Activated naive CD4-positive, alpha-beta T cell treated with anti-CD3 and anti-CD28 coated beads, Interleukin-2, amount 10 ng/mL, durations not matched to agents 7 days and 5 days (primary cell): ENCODE measurements around the gene ATP12A.

Experiments
- CTCF ChIA-PET: fragments of 350-600 bp; sonication (Branson Sonifier 250); formaldehyde crosslinking; loops from one replicate; lab custom pipeline; 2021; ENCODE audit warnings: antibody characterized with exemption; lab: Charles Lee
- DNase-seq: peaks from one replicate; pipeline ENCODE4 v3.0.0-alpha.2; 2020
- H3K27ac Mint-ChIP-seq: one replicate; pipeline ENCODE4 v1.8.0; 2021; ENCODE audit warnings: mild to moderate bottlenecking, moderate library complexity, mixed read lengths
- H3K27me3 Mint-ChIP-seq: one replicate; pipeline ENCODE4 v1.8.0; 2021; ENCODE audit warnings: mild to moderate bottlenecking, mixed read lengths
- H3K36me3 Mint-ChIP-seq: one replicate; pipeline ENCODE4 v1.8.0; 2021; ENCODE audit warnings: mixed read lengths
- H3K4me1 Mint-ChIP-seq: one replicate; pipeline ENCODE4 v1.8.0; 2021; ENCODE audit warnings: mixed read lengths
- H3K4me3 Mint-ChIP-seq: one replicate; pipeline ENCODE4 v1.8.0; 2021; ENCODE audit warnings: mild to moderate bottlenecking, moderate library complexity, mixed read lengths
- H3K9me3 Mint-ChIP-seq: one replicate; pipeline ENCODE4 v1.8.0; 2021; ENCODE audit warnings: mixed read lengths

The ATP12A gene

GRCh38 chr13:24651718-24652345 is 28.4 kb upstream of the ATP12A start:
- Mint-ChIP-seq H3K9me3 (no peaks in the 10 kb centered on the region), H3K27ac (no peak overlapping the region), H3K4me3 (no peak overlapping the region), H3K27me3 (peaks cover 13% of the 10 kb centered on the region), H3K4me1 (peaks cover 4% of the 10 kb centered on the region), H3K36me3 (no peaks in the 10 kb centered on the region)
- no peak for DNase-seq
- CTCF ChIA-PET, result no interaction called here

GRCh38 chr13:24652359-24652758 is 27.8 kb upstream of the ATP12A start:
- no peaks in the 10 kb centered on the region for H3K36me3 Mint-ChIP-seq
- H3K4me3 Mint-ChIP-seq, result no peak overlapping the region
- H3K27me3 Mint-ChIP-seq, result peaks cover 13% of the 10 kb centered on the region
- DNase-seq, result no peak
- no peak overlapping the region for H3K27ac Mint-ChIP-seq
- peaks cover 4% of the 10 kb centered on the region for H3K4me1 Mint-ChIP-seq
- H3K9me3 Mint-ChIP-seq, result no peaks in the 10 kb centered on the region
- CTCF ChIA-PET, result no interaction called here

GRCh38 chr13:24654741-24655140 is 25.5 kb upstream of the ATP12A start:
- H3K36me3 Mint-ChIP-seq, result no peaks in the 10 kb centered on the region
- no peak overlapping the region for H3K27ac Mint-ChIP-seq
- peaks cover 18% of the 10 kb centered on the region for H3K27me3 Mint-ChIP-seq
- no peak for DNase-seq
- CTCF ChIA-PET, result no interaction called here
- peaks cover 1% of the 10 kb centered on the region for H3K4me1 Mint-ChIP-seq
- H3K4me3 Mint-ChIP-seq, result no peak overlapping the region
- H3K9me3 Mint-ChIP-seq, result no peaks in the 10 kb centered on the region

DNA sequence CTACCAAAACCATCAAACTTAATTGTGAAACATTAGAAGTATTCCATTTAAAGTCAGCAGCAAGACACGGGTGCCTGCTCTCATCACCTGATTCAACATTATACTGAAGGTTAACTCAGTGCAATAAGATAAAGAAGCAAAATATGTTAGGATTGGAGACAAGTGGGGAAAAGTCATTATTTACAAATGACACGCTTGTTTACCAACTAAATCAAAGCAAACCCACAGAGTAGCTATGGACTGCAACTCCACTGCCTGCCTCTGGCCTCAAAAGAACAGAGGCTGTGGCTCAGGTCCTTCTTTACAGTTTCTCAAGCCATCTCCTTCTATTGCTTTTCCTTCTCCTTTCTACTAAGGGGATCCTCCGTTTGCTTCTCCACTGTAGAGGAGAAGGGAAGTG is 21.0 kb upstream of the ATP12A start:
- no peak for DNase-seq
- no peaks in the 10 kb centered on the region for H3K9me3 Mint-ChIP-seq
- H3K27ac Mint-ChIP-seq, result no peak overlapping the region
- CTCF ChIA-PET, result interaction anchor here (1.6 kb wide), 1 partner anchor 53 kb away, joined by 3 read pairs; no protein-coding TSS in a partner anchor
- H3K4me1 Mint-ChIP-seq, result no peaks in the 10 kb centered on the region
- peaks cover 17% of the 10 kb centered on the region for H3K27me3 Mint-ChIP-seq
- H3K36me3 Mint-ChIP-seq, result no peaks in the 10 kb centered on the region
- H3K4me3 Mint-ChIP-seq, result no peak overlapping the region

DNA sequence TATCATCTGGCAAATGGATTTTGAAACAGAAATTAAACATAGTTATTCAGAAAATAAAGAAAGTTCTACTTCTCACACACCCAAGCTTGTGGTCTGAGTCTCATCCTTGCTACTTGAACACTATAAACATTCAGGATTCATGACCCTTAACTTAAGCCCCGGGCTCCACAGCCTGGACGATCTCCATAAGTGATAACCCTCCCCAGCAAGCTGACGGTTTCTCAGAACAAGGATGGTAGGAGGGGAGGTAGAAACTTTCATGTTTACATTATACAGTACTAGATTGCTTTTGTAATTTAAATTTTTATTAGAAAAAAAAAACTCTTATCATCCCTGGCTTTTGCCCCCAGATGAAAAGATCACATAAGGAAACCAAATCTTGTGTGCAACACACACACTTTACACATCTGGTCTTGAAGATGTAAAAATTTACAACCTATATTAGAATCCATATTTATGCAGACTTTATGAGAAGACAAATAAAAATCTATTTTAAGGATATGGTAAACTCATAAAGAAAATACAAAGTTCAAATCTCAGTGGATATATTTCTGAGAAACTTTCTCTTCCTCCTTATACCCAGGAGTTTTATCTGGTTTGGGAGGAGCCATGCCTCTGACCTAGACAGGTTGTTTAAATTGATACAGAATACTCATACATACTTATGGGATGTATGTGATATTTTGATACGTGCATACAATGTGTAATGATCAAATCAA is 20.0 kb upstream of the ATP12A start:
- Mint-ChIP-seq H3K27ac (no peak overlapping the region), H3K9me3 (no peaks in the 10 kb centered on the region), H3K27me3 (peaks cover 17% of the 10 kb centered on the region), H3K4me3 (no peak overlapping the region), H3K4me1 (no peaks in the 10 kb centered on the region), H3K36me3 (no peaks in the 10 kb centered on the region)
- no peak for DNase-seq
- CTCF ChIA-PET, result interaction anchor here (1.0 to 1.6 kb wide), 2 partner anchors 32 to 54 kb away, joined by 3 read pairs; no protein-coding TSS in a partner anchor

GRCh38 chr13:24661713-24662112 is 18.5 kb upstream of the ATP12A start:
- Mint-ChIP-seq H3K4me1 (no peaks in the 10 kb centered on the region), H3K27ac (no peak overlapping the region), H3K36me3 (no peaks in the 10 kb centered on the region), H3K27me3 (peaks cover 17% of the 10 kb centered on the region), H3K9me3 (no peaks in the 10 kb centered on the region), H3K4me3 (no peak overlapping the region)
- DNase-seq, result no peak
- CTCF ChIA-PET, result no interaction called here

GRCh38 chr13:24662195-24663088 is 17.8 kb upstream of the ATP12A start:
- Mint-ChIP-seq H3K27ac (no peak overlapping the region), H3K36me3 (no peaks in the 10 kb centered on the region), H3K27me3 (peaks cover 17% of the 10 kb centered on the region), H3K4me1 (no peaks in the 10 kb centered on the region), H3K4me3 (no peak overlapping the region), H3K9me3 (no peaks in the 10 kb centered on the region)
- DNase-seq, result no peak
- CTCF ChIA-PET, result interaction anchor here (1.1 kb wide), 1 partner anchor 66 kb away, joined by 3 read pairs; no protein-coding TSS in a partner anchor

GRCh38 chr13:24663089-24663395 is 17.2 kb upstream of the ATP12A start:
- Mint-ChIP-seq H3K36me3 (no peaks in the 10 kb centered on the region), H3K27me3 (peaks cover 23% of the 10 kb centered on the region)

GRCh38 chr13:24663586-24663985 is 16.6 kb upstream of the ATP12A start:
- no peaks in the 10 kb centered on the region for H3K36me3 Mint-ChIP-seq
- CTCF ChIA-PET, result interaction anchor here (1.1 kb wide), 1 partner anchor 65 kb away, joined by 3 read pairs; no protein-coding TSS in a partner anchor
- H3K4me3 Mint-ChIP-seq, result no peak overlapping the region
- no peak for DNase-seq
- peaks cover 27% of the 10 kb centered on the region for H3K27me3 Mint-ChIP-seq
- H3K27ac Mint-ChIP-seq, result no peak overlapping the region
- no peaks in the 10 kb centered on the region for H3K9me3 Mint-ChIP-seq
- no peaks in the 10 kb centered on the region for H3K4me1 Mint-ChIP-seq

More at GRCh38 chr13:24663089-24663395, 17.2 kb upstream of the ATP12A start:
- no peaks in the 10 kb centered on the region for H3K4me1 Mint-ChIP-seq
- no peak overlapping the region for H3K4me3 Mint-ChIP-seq
- DNase-seq, result no peak
- CTCF ChIA-PET, result interaction anchor here (1.1 kb wide), 1 partner anchor 65 kb away, joined by 3 read pairs; no protein-coding TSS in a partner anchor
- H3K27ac Mint-ChIP-seq, result no peak overlapping the region
- no peaks in the 10 kb centered on the region for H3K9me3 Mint-ChIP-seq

DNA sequence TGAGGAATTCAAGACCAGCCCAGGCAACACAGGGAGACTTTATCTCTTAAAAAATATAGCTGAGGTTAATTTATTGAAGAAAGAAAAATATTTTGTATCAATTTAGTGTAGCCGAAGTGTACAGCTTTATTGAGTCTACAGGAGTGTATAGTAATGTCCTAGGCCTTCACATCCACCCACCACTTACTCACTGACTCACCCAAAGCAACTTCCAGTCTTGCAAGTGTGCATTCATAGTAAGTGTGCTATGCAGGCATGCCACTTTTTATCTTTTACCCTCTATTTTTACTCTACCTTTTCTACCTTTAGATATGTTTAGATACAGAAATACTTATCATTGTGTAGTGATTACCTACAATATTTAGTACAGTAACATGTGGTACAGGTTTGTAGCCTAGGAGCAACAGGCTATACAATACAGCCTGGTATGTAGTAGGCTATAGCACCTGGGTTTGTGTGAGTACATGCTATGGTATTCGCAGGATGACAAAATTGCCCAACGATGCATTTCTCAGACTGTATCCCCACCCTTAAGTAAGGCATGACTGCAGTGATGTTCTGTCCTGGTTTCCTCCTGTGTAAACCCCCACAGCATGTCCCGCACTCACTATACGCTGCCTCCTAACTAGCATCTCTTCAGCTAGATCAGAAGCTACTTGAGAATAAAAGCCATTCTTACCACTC is 15.3 kb upstream of the ATP12A start:
- Mint-ChIP-seq H3K27me3 (peaks cover 29% of the 10 kb centered on the region), H3K4me1 (no peaks in the 10 kb centered on the region), H3K27ac (no peak overlapping the region), H3K4me3 (no peak overlapping the region), H3K36me3 (no peaks in the 10 kb centered on the region), H3K9me3 (no peaks in the 10 kb centered on the region)
- DNase-seq, result no peak
- CTCF ChIA-PET, result interaction anchor here (0.5 kb wide), 1 partner anchor 59 kb away, joined by 3 read pairs; no protein-coding TSS in a partner anchor

GRCh38 chr13:24668511-24668910 is 11.7 kb upstream of the ATP12A start:
- Mint-ChIP-seq H3K27me3 (peaks cover 45% of the 10 kb centered on the region), H3K36me3 (no peaks in the 10 kb centered on the region), H3K27ac (no peak overlapping the region), H3K4me3 (no peak overlapping the region), H3K9me3 (no peaks in the 10 kb centered on the region), H3K4me1 (peaks cover 10% of the 10 kb centered on the region)
- CTCF ChIA-PET, result no interaction called here
- no peak for DNase-seq

GRCh38 chr13:24668955-24669582 is 11.1 kb upstream of the ATP12A start:
- peaks cover 10% of the 10 kb centered on the region for H3K4me1 Mint-ChIP-seq
- peaks cover 48% of the 10 kb centered on the region for H3K27me3 Mint-ChIP-seq
- CTCF ChIA-PET, result no interaction called here
- DNase-seq, result no peak
- no peaks in the 10 kb centered on the region for H3K36me3 Mint-ChIP-seq
- H3K9me3 Mint-ChIP-seq, result no peaks in the 10 kb centered on the region
- H3K27ac Mint-ChIP-seq, result no peak overlapping the region
- H3K4me3 Mint-ChIP-seq, result no peak overlapping the region

GRCh38 chr13:24670174-24670573 is 10.0 kb upstream of the ATP12A start:
- no peaks in the 10 kb centered on the region for H3K9me3 Mint-ChIP-seq
- H3K36me3 Mint-ChIP-seq, result no peaks in the 10 kb centered on the region
- H3K4me3 Mint-ChIP-seq, result no peak overlapping the region
- no peak overlapping the region for H3K27ac Mint-ChIP-seq
- no peak for DNase-seq
- CTCF ChIA-PET, result interaction anchor here (0.6 to 5.2 kb wide), 6 partner anchors 14 to 91 kb away, joined by 3 to 44 read pairs (median 4); no protein-coding TSS in a partner anchor
- H3K27me3 Mint-ChIP-seq, result peaks cover 54% of the 10 kb centered on the region
- peaks cover 10% of the 10 kb centered on the region for H3K4me1 Mint-ChIP-seq
